Measurements from ENCODE around the gene ADCY2. TPM values are rescaled to one million over a fixed set of nuclear protein-coding genes. Genes with fewer than 3 reads are reported as not detected.
A peak's percentile ranks its signal among the peaks of the same experiment; 100 is the strongest.

ADCY2 gene
- polyA plus RNA-seq, 1 donor (not counting 4 experiments of a cell fraction or from before 2014, with no cell fraction given): 0.13 TPM

DNA sequence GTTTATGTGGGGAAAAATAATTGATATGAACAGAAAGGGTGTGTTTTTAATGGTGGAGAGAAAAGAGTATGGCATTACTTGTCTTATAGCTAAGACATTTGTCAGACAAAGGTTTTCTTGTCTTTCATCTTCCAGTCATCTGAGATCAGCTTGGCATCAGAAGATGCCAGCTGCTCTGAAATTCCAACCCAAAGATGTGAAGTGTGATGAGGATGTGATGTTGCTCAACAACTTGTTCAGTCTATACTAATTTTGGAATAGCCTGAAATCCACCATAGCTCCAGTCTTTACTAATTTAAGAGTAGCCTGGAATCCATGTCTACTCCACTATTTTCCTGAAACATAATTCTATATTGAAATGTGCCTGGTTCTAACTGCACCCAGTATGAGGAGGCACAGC, 272.7 kb downstream of the ADCY2 start:
- Histone ChIP-seq H3K9me1 (ENCODE audit: control insufficient read depth, extremely low read depth, insufficient read depth, low read length) (no peaks in the 10 kb centered on the region), H3K4me1 (ENCODE audit: control insufficient read depth, extremely low read depth, insufficient read depth, low read length) (peaks cover 20% of the 10 kb centered on the region), H2AFZ (ENCODE audit: control insufficient read depth, low read length) (no peak overlapping the region), H3K27ac (ENCODE audit: control insufficient read depth, insufficient read depth, low read length) (no peak overlapping the region), H3K27me3 (ENCODE audit: control insufficient read depth, extremely low read depth, insufficient read depth, low read length) (no peaks in the 10 kb centered on the region), H3K4me3 (ENCODE audit: control insufficient read depth in 2 of 3, extremely low read depth in 1 of 3, insufficient read depth in 2 of 3, low read depth in 1 of 3, low read length in 3 of 3) (no peak overlapping the region), H3K36me3 (ENCODE audit: control insufficient read depth in 2 of 2, extremely low read depth in 1 of 2, insufficient read depth in 2 of 2, low read length in 2 of 2) (no peaks in the 10 kb centered on the region), H3K4me2 (ENCODE audit: control insufficient read depth, extremely low read depth, insufficient read depth, low read depth, low read length) (no peak overlapping the region), H3K9ac (ENCODE audit: control insufficient read depth, extremely low read depth, insufficient read depth, low read length) (no peak overlapping the region), H3K79me2 (ENCODE audit: control insufficient read depth, insufficient read depth, low read length) (no peaks in the 10 kb centered on the region), H4K20me1 (ENCODE audit: control insufficient read depth, extremely low read depth, insufficient read depth, low read length) (no peaks in the 10 kb centered on the region), H3K9me3 (ENCODE audit: control insufficient read depth, low read depth, low read length) (no peaks in the 10 kb centered on the region)
- dilution Hi-C loops (cut with MboI; ENCODE audit: extremely low pct_ligation_motif_present, low sequenced_read_pairs): no loop called here
- peak; percentile 53 for FAIRE-seq
- TF ChIP-seq, protein P1, sequence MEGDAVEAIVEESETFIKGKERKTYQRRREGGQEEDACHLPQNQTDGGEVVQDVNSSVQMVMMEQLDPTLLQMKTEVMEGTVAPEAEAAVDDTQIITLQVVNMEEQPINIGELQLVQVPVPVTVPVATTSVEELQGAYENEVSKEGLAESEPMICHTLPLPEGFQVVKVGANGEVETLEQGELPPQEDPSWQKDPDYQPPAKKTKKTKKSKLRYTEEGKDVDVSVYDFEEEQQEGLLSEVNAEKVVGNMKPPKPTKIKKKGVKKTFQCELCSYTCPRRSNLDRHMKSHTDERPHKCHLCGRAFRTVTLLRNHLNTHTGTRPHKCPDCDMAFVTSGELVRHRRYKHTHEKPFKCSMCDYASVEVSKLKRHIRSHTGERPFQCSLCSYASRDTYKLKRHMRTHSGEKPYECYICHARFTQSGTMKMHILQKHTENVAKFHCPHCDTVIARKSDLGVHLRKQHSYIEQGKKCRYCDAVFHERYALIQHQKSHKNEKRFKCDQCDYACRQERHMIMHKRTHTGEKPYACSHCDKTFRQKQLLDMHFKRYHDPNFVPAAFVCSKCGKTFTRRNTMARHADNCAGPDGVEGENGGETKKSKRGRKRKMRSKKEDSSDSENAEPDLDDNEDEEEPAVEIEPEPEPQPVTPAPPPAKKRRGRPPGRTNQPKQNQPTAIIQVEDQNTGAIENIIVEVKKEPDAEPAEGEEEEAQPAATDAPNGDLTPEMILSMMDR (optimal IDR thresholded peaks at IDR 0.05 in 1 of 3, IDR thresholded peaks at IDR 0.05 in 1 of 3, conservative IDR thresholded peaks at IDR 0.05 in 1 of 3; ENCODE audit: extremely low read depth in 1 of 3, insufficient read depth in 2 of 3, low read length in 3 of 3): no peak
- TF ChIP-seq EZH2 (IDR thresholded peaks at IDR 0.05; ENCODE audit: low read length): no peak
- DNase-seq (ENCODE audit: low read depth, low spot score): no peak

- H3K9ac ChIP-seq (ENCODE audit: control insufficient read depth, extremely low read depth, insufficient read depth, low read length): no peak overlapping the region
Observed at GRCh38 chr5:7671381-7671993, 275.5 kb downstream of the ADCY2 start.

More at GRCh38 chr5:7671381-7671993, 275.5 kb downstream of the ADCY2 start:
- no peaks in the 10 kb centered on the region for H3K79me2 ChIP-seq (ENCODE audit: control insufficient read depth, insufficient read depth, low read length)
- TF ChIP-seq EZH2 (IDR thresholded peaks at IDR 0.05; ENCODE audit: low read length): no peak
- TF ChIP-seq, protein P1 (optimal IDR thresholded peaks at IDR 0.05 in 1 of 3, IDR thresholded peaks at IDR 0.05 in 1 of 3, conservative IDR thresholded peaks at IDR 0.05 in 1 of 3; ENCODE audit: extremely low read depth in 1 of 3, insufficient read depth in 2 of 3, low read length in 3 of 3): no peak
- H3K4me2 ChIP-seq (ENCODE audit: control insufficient read depth, extremely low read depth, insufficient read depth, low read depth, low read length): no peak overlapping the region
- H3K9me1 ChIP-seq (ENCODE audit: control insufficient read depth, extremely low read depth, insufficient read depth, low read length): no peaks in the 10 kb centered on the region
- dilution Hi-C loops (cut with MboI; ENCODE audit: extremely low pct_ligation_motif_present, low sequenced_read_pairs): no loop called here
- DNase-seq (ENCODE audit: low read depth, low spot score) (no peak), FAIRE-seq (no peak)
- no peaks in the 10 kb centered on the region for H3K27me3 ChIP-seq (ENCODE audit: control insufficient read depth, extremely low read depth, insufficient read depth, low read length)
- no peak overlapping the region for H2AFZ ChIP-seq (ENCODE audit: control insufficient read depth, low read length)
- H3K4me3 ChIP-seq (ENCODE audit: control insufficient read depth in 2 of 3, extremely low read depth in 1 of 3, insufficient read depth in 2 of 3, low read depth in 1 of 3, low read length in 3 of 3): no peak overlapping the region
- H3K27ac ChIP-seq (ENCODE audit: control insufficient read depth, insufficient read depth, low read length): no peak overlapping the region
- no peaks in the 10 kb centered on the region for H3K36me3 ChIP-seq (ENCODE audit: control insufficient read depth in 2 of 2, extremely low read depth in 1 of 2, insufficient read depth in 2 of 2, low read length in 2 of 2)
- no peaks in the 10 kb centered on the region for H3K9me3 ChIP-seq (ENCODE audit: control insufficient read depth, low read depth, low read length)
- H4K20me1 ChIP-seq (ENCODE audit: control insufficient read depth, extremely low read depth, insufficient read depth, low read length): no peaks in the 10 kb centered on the region
- H3K4me1 ChIP-seq (ENCODE audit: control insufficient read depth, extremely low read depth, insufficient read depth, low read length): peaks cover 28% of the 10 kb centered on the region

All from keratinocyte (primary cell).